Activated CD4-positive, CD25-positive, alpha-beta regulatory T cell (primary cell): ENCODE data around the gene TUBA3D.
"Not testable (repeated sequence)": the region's sequence is repeated elsewhere in the genome, so short reads cannot be mapped to it uniquely, and the experiment has no call there.

Source experiments
- DNase-seq, 4 experiments: peaks; one replicate each; lab custom pipeline; 2025; lab: John Stamatoyannopoulos, UW

TUBA3D gene

DNA sequence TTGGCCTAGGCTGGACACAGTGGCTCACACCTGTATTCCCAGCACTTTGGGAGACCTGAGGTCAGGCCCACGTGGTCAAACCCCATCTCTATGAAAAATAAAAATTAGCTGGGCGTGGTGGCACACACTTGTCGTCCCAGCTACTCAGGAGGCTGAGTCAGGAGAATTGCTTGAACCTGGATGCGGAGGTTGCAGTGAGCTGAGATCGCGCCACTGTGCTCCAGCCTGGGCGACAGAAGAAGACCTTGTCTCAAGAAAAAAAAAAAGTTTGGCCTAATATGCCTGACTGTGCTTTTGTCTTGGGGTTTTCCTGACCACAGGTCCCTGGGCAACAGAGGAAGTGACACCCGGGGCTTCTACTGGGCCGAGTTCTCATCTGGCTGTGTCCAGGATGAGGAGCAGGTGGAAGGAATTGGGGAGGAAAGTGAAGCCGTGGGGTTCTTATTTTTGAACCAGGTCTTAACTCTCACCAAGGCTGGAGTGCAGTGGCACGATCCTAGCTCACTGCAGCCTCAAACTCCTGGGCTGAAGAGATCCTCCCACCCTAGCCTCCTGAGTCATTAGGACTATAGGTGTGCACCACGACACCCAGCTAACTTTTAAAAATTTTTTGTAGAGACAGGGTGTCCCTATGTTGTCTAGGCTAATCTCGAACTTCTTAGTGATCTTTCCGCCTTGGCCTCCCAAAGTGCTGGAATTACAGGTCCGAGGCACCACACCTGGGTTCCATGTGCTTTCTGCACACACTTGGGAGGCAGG, 38.7 kb downstream of the TUBA3D start:
- not testable (repeated sequence) for DNase-seq

DNA sequence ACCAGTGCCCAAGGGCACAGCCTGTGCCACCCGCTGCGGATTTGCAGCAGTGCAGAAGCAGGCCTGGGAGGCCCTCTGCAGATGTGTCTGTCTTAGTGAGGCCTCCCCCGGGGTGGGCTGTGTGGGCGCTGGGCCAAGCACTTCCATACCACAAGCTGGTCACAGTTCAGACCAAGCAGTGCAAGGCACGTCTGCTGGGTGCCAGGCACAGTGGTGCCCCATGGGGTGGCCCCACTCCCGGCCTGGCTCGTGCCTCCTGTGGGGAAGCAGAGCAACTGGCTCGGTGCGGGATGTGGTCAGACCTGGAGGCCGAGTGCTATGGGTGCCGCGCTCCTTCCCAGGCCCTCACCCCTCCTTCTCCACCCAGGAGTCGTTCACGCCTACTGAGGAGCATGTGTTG, 39.3 kb downstream of the TUBA3D start:
- not testable (repeated sequence) for DNase-seq

DNA sequence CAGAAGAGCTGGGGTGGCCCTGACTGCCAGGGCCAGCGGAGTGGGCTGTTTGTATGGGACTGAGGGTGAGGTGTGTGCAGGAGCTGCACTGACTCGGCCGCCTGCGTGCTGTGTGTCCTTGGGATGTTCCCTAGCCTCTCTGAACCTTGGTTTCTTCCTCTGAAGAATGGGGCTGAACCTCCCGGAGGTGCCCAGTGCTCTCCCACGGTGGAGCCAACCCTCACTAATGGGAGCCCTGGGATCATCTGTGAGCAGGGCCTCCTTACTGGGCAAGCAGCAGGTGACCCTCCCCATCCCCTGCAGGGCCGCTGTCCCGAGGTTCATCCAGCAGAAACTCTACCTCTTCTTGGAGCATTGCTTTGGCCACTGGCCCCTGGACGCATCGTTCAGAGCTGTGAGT, 40.1 kb downstream of the TUBA3D start:
- no peak for DNase-seq

DNA sequence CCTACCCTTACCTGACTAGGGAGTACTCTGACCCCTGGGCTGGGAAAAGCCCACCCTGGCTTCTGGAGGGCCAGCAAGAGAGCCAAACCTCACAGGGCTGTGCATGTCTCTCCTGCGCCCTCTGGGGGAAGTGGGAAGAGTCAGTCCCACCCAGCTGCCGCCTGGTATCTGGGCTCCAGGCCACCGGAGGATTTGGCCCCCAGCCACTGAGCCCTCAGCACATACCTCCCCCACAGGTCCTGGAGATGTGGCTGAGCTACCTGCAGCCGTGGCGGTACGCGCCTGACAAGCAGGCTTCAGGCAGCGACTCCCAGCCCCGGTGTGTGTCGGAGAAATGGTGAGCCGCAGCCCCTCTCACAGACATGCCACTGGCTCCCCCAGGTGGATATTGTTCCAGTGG, 40.7 kb downstream of the TUBA3D start:
- not testable (repeated sequence) for DNase-seq

DNA sequence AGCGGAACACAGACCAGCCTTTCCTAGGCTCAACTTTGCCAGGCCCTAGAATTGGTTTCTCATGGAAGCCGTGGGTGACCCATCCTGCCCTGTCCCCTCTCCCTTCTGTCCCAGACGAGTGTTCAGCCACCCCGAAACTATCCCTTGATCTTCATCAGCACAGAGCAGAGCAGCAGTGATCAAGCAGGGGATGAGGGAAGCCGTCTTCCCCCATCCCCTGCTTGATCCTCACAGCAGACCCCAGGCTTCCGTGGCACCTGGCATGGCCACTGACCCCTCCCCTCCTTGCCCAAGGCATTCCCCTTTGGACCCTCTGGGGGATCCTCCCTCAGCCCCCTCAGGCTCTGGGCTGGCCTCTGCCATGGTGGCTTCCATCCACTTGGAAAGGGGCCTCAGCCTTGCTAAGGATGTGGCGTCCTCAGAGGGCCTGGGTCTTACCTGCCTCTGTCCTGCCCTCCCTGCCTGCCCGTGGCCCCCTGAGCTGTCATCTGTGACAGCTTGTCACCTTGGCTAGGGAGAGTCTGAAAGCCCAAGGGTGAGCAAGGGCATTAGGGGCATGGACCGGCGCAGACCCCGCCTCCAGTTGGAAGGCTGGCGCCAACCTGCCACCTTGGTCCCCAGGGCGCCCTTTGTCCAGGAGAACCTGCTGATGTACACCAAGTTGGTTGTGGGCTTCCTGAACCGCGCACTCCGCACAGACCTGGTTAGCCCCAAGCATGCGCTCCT, 41.4 kb downstream of the TUBA3D start:
- DNase-seq = no peak

DNA sequence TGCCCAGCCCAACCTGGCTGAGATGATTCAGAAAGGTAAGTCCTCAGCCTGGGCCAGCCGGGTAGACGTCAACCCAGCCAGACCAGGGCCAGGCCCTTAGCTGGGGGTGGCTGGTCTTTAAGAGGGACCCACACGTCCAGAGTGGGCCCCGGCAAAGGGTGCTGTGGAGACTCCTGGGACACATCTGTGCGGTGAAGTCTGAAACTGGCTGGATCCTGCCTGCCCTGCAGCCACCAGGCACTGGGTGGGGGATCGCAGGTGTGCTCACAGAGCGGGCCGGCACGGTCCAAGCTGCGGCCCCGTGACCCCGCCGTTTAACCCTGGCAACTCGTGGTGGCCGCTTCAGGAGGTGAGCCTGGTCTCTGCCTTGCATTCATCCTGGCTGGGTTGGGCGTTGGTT, 41.9 kb downstream of the TUBA3D start:
- DNase-seq = not testable (repeated sequence)

DNA sequence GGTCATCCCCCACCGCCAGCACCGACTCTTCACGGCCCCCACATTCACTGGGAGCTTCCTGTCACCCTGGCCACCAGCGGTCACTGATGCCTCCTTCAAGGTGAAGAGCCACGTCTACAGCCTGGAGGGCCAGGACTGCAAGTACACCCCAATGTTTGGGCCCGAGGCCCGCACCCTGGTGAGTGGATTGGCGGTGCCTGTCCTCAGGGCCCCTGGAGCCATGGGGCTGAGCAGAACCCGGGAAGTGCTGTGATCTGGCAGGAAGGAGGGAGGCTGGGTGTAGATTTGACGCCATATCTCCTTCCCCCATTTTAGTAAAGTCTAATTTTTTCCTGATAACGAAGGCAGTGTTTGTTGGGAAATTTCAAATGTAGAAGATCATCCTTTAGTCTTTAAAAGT, 42.6 kb downstream of the TUBA3D start:
- DNase-seq = not testable (repeated sequence)

DNA sequence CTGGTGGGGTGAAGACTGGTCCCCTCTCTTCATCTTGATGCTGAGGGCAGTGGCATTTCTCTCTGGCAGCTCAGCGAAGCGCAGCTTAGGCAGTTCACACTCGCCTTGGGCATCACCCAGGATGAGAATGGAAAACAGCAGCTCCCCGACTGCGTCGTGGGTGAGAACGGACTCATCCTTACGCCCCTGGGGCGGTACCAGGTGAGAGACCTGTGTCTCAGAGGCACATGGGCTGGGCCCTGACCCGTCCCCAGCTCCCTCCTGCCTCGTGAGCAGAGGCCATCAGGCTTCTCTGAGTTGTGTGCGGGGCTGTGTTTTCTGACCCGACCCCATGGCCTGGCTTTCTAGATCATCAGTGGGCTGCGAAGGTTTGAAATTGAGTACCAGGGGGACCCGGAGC, 43.5 kb downstream of the TUBA3D start:
- no peak for DNase-seq

DNA sequence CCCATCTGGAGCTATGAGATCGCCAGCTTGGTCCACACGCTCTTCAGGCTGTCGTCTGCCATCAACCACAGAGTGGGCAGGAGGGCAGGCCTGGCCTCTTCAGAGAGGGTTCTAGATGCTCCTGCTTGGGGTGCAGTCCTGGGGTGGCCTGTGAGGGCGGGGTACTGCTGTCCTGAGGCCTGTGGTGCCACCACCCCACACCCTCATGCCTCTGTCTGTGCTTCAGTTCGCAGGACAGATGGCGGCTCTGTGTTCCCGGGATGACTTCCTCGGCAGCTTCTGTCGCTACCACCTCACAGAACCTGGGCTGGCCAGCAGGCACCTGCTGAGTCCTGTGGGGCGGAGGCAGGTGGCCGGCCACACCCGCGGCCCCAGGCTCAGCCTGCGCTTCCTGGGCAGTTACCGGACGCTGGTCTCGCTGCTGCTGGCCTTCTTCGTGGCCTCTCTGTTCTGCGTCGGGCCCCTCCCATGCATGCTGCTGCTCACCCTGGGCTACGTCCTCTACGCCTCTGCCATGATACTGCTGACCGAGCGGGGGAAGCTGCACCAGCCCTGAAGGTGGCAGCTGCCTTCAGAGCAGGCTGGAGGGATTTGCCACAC, 44.1 kb downstream of the TUBA3D start:
- not testable (repeated sequence) for DNase-seq

DNA sequence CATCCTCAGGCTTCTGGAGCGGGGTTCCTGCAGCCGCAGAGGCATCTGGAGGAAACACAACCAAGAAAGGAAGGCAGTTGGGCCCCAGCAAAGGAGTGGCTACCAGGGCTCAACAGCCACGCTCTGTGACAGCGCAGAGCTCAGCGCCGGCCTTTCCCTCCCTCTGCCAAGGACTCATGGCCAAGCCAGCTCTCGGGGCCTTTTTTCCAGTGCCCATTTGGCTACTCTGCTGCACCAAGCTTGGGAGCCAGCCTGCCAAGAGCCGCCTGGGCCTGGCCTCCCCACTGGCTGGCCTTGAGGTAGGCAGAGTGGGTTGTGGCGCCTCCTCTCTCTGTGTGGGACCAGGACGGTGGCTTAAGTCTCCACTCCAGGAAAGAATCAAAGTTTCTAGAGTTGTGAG, 44.6 kb downstream of the TUBA3D start:
- DNase-seq = no peak

DNA sequence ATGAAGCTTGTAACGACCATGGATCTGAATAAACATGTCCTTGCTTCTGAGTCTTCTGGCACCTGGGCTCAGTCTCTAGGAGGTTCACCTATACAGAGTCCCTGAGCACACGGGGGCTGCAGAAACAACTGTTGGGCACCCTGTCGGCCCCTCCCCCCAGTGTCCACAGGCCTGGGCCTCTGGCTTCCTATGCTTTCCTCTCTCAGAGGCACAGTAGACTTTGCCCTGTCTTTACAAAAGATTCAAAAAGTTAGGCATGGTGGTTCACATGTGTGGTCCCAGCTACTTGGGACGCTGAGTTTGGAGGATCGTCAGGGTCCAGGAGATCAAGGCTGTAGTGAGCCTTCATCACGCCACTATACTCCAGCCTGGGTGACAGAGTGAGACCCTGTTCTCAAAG, 45.6 kb downstream of the TUBA3D start:
- not testable (repeated sequence) for DNase-seq

DNA sequence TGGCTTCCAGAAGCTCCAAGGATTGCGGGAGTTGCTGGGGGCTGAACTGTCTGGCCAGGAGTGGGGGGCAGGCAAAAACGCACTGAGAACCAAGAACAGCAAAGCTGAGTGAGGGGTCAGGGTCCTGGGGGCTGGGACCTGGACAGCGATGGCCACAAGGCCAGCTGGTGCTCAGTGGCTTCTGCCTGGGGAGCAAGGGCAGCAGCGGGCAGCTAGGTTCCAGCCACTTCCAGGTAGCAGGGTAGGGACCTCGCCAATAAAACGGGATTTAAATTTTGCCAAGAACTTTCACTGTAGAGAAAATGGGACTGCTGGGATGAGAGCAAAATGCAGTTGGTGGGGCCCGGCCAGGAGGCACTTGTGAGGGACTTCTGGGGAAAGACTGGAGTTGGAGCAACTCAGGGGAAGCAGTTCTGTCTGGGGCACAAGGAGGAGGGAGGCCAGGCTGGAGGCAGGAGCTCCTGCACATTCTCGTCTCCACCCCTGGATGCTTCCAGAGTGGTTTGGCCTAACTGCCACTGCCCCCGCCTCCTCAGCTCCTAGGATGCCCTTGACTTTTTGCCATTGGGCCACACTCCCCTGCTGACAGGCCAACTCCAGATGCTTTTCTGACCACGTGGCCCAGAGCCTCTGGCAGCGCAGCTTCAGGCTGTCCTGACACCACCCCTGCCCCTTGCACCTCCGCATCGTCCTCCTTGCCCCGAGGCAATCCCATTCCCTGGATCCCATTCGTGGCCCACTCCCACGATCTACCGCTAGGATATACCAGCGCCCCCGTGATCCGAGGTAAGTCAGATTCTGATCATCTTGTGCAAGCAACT, 46.3 kb downstream of the TUBA3D start:
- DNase-seq = no peak

DNA sequence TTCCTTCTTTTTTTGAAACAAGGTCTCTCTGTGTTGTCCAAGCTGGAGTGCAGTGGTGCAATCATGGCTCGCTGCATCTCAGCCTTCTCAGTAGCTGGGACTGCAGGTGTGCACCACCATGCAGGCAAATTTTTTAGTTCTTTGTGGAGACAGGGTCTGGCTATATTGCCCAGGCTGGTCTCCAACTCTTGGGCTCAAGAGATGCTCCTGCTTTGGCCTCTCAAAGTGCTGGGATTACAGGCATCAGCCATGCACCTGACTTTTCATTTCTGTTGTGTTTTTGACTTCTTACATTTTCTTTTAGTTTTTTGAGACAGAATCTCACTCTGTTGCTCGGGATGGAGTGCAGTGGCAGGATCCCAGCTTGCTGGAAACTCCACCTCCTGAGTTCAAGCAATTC, 49.3 kb downstream of the TUBA3D start:
- DNase-seq = not testable (repeated sequence)

DNA sequence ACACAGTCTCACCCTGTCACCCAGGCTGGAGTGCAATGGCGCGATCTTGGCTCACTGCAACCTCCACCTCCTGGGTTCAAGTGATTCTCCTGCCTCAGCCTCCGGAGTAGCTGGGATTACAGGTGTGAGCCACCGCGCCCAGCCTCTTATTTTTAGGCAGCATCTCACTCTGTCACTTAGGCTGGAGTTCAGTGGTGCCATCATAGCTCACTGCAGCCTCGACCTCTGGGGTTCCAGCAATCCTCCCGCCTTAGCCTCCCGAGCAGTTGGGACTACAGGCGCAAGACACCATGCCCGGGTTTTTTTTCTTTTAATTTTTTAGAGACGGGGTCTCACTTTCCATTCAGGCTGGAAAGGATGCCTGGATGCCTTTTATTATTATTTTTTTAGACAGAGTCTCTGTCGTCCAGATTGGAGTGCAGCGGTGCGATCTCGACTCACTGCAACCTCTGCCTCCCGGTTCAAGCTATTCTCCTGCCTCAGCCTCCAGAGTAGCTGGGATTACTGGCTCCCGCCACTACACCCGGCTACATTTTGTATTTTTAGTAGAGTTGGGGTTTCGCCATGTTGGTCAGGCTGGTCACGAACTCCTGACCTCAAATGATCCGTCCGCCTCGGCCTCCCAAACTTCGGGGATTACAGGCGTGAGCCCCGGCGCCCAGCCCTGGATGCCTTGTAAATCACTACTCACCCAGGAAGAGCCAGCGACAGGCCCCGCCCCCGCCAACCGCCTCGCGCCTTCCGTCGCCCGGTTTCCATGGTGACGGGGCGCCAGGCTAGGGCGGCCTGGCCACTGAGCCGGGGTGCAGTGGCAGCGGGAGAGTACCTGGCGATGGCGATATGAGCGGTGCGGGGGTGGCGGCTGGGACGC, 51.4 kb downstream of the TUBA3D start, which contains the start of gene CCDC74A:
Gene CCDC74A (plus strand): TSS at position 758 of the 871 bp plus-strand sequence. CDS start 83 bp downstream, at position 841.
- DNase-seq = peak; percentile 37 to 75 (median 60)

DNA sequence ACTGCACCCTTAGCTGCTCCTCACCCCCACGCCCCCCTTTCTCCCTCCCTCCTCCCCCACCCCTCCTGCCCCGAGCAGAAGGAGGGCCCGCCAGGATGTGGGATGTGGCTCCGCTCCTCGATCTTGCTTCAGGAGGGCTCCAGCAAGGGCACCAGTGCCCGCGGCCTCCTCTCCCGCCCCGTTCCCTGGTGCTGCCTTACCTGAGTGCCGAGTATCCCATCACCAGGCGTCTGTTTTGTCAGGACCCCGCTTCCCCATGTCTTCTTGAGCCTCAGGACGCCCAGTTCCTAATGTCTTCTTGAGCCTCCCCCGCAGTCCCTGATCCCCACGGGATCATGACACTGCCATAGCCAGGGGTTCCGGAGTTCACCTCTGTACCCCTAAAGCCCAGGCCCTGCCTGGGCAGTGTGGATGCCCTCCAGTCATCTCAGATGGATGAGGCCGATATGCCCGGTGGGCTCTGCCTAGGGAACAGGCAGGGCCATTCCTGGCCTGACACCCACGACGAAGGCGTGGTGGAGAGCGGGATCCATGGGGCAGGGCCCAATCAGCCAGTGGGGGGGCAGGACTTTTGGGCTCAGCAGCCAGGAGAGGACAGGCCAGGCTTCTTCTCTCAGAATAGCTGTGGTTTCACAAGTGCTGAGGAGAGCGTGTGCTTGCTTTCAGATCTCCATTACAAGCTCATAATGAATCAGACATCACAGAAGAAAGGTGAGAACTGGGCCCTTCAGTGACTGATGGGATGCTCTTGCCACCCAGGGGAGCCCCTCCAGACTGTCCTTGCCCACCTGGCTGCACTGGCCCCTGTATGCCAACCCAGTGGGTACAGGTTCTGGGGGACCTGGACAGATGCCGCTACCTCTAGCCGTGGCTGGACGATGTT, 53.3 kb downstream of the TUBA3D start:
- DNase-seq = not testable (repeated sequence)

DNA sequence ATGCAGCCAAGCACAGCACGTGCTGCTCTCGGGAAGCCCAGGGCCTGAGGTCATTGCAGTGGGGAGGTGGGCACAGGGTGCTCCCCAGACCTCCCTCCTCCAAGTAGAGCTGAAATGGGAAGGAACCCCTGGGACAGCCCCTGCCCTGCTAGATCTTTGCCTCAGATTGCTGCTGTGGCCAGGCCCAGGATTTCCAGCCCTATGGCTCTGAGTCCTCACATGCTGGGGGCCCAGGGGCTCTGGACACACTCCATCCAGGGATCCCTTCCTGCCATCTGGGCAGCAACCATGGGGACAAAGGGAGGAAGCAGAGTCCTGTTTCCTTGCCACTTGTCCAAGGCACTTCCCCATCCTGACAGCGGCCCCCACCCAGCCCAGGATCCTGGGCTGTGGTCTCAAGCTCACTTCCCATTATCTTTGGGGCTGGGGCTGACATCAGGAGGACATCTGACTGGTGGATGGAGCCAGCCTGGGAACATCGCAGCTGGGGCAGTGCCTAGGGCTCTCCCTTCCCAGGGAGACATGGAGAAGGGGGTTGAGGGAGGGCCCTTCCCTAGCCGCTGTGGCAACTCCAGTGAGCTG, 54.0 kb downstream of the TUBA3D start:
- DNase-seq = not testable (repeated sequence)

DNA sequence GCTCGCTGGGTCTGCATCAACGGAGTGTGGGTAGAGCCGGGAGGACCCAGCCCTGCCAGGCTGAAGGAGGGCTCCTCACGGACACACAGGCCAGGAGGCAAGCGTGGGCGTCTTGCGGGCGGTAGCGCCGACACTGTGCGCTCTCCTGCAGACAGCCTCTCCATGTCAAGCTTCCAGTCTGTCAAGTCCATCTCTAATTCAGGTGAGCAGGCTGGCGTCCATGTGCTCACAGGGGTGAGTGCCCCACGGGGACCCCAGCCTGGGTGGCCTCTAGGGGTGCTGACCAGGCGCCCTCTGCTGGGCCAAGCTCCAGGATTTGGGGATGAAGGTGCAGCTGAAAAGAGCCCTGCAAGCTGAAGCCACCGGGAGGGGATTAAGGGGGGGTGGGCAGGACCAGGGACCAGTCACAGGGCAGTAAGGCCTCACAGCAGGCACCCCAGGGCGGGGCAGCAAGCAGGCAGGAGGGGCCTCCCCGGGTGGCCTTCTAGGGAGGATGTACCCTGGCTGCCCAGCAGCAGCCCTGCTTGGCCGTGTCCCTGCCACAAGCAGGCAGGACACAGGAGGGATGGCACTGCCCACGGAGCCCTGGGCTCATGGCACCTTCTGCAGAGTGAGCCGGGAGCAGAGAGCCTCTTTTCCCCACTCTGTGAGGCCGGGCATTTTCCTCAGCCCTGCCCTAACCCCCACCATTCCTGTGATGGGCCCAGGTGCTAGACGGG, 54.9 kb downstream of the TUBA3D start:
- not testable (repeated sequence) for DNase-seq

DNA sequence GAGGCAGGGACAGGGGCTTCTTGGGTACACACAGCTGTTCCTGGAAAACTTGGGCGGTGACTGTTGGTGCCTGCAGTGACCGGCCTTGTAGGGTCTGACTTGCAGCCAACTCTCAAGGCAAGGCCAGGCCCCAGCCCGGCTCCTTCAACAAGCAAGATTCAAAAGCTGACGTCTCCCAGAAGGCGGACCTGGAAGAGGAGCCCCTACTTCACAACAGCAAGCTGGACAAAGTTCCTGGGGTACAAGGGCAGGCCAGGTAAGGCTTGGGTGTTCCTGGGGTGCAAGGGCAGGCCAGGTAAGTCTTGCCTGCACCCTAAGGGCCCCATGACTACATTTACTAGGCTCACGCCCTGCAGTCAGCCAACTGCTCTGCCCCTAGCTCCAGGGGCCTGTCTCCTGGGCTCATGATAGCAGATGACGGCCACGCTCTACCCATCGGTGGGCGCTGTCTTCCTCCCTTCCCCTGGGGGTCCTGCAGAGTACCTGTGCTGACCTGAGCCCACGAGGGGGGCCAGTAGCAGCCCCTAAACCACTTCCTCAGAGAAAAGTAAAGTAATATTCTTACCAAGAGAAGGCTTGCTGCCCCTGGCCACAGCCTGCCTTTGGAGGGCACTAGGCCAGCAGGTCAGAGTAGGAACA, 55.7 kb downstream of the TUBA3D start:
- DNase-seq = not testable (repeated sequence)
